ENCODE results near the gene ANO7. TPM values are rescaled to one million over a fixed set of nuclear protein-coding genes. Genes with fewer than 3 reads are reported as not detected.

Gene ANO7
- total RNA-seq, 2 experiments from 2014 or later: 0.16 to 0.46 TPM

DNA sequence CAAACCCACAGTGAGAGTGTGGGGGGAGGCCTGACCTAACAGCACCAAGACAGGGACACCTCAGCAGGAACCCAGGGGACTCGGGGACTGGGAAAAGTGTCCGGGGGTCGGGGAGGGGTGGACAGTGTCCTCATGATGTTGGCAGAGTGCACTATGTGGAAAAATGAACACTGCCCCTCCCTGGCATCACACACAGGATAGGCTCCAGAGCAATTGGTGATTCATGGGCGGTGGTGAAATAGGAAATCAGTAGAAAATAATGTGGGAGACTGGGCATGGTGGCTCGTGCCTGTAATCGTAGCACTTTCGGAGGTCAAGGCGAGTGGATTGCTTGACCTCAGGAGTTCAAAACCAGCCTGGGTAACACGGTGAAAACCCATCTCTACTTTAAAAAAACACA is 3.6 kb upstream of the ANO7 start:
- ChIA-PET POLR2A (no interaction called here), CTCF (ENCODE audit: unreplicated experiment) (no interaction called here)
- no peak overlapping the region for H2AFZ ChIP-seq (ENCODE audit: low read length)
- no peaks in the 10 kb centered on the region for H3K9me3 ChIP-seq (ENCODE audit: low read length)
- TF ChIP-seq, protein P1, sequence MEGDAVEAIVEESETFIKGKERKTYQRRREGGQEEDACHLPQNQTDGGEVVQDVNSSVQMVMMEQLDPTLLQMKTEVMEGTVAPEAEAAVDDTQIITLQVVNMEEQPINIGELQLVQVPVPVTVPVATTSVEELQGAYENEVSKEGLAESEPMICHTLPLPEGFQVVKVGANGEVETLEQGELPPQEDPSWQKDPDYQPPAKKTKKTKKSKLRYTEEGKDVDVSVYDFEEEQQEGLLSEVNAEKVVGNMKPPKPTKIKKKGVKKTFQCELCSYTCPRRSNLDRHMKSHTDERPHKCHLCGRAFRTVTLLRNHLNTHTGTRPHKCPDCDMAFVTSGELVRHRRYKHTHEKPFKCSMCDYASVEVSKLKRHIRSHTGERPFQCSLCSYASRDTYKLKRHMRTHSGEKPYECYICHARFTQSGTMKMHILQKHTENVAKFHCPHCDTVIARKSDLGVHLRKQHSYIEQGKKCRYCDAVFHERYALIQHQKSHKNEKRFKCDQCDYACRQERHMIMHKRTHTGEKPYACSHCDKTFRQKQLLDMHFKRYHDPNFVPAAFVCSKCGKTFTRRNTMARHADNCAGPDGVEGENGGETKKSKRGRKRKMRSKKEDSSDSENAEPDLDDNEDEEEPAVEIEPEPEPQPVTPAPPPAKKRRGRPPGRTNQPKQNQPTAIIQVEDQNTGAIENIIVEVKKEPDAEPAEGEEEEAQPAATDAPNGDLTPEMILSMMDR (conservative IDR thresholded peaks at IDR 0.05; ENCODE audit: low read length): no peak
- H3K9me2 ChIP-seq (ENCODE audit: insufficient read depth, low read length): no peaks in the 10 kb centered on the region
- DNase-seq (ENCODE audit: low spot score): no peak
- no peak overlapping the region for H3K27ac ChIP-seq (ENCODE audit: low read depth, low read length, poor library complexity, severe bottlenecking)
- H3K79me2 ChIP-seq (ENCODE audit: insufficient read depth, low read depth, low read length): no peaks in the 10 kb centered on the region
- BruUV-seq (replicated peaks): no TSS peak
- no peak overlapping the region for H3K4me3 ChIP-seq (ENCODE audit: low read depth, low read length, poor library complexity, severe bottlenecking)
- H3K36me3 ChIP-seq (ENCODE audit: insufficient read depth, low read length): no peaks in the 10 kb centered on the region
- H4K20me1 ChIP-seq (ENCODE audit: insufficient read depth, low read length): no peaks in the 10 kb centered on the region
- intact Hi-C loops (cut with micrococcal nuclease; ENCODE audit: unreplicated experiment): no loop called here
- H3K4me1 ChIP-seq (ENCODE audit: insufficient read depth, low read length, poor library complexity, severe bottlenecking): peaks cover 13% of the 10 kb centered on the region
- no peak overlapping the region for H3K4me2 ChIP-seq (ENCODE audit: low read length)

DNA sequence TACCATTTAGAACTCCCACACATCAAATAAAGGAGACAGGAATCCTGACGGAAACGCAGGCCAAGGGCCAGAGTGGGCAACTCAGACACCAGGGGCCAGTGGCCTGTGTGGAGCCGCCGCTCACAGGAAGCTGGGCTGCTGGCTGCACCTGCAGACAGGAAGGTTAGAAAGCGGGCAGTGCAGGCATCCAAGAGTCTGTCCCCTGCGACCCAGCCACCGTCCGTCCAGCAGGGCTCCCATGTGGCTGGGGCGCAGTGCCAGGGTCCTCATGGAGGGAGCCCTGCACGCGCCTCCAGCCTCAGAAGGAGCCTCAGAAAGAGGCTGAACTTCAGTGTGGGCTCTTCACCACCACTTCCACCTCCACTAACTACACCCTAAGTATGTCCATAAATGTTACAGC is 2.5 kb upstream of the ANO7 start:
- no peaks in the 10 kb centered on the region for H3K9me3 ChIP-seq (ENCODE audit: low read length)
- no peaks in the 10 kb centered on the region for H3K9me2 ChIP-seq (ENCODE audit: insufficient read depth, low read length)
- no peak overlapping the region for H3K4me2 ChIP-seq (ENCODE audit: low read length)
- no peak for TF ChIP-seq EZH2phosphoT487 (IDR thresholded peaks at IDR 0.05; ENCODE audit: borderline replicate concordance, low read depth, low read length)
- TF ChIP-seq, protein P1 (conservative IDR thresholded peaks at IDR 0.05; ENCODE audit: low read length): no peak
- BruUV-seq (replicated peaks): no TSS peak
- CTCF ChIA-PET (ENCODE audit: unreplicated experiment): no interaction called here
- H3K79me2 ChIP-seq (ENCODE audit: insufficient read depth, low read depth, low read length): no peaks in the 10 kb centered on the region
- no peak for DNase-seq (ENCODE audit: low spot score)
- H3K4me3 ChIP-seq (ENCODE audit: low read depth, low read length, poor library complexity, severe bottlenecking): no peak overlapping the region
- no peak overlapping the region for H2AFZ ChIP-seq (ENCODE audit: low read length)
- POLR2A ChIA-PET: no interaction called here
- H3K27ac ChIP-seq (ENCODE audit: low read depth, low read length, poor library complexity, severe bottlenecking): no peak overlapping the region
- H4K20me1 ChIP-seq (ENCODE audit: insufficient read depth, low read length): no peaks in the 10 kb centered on the region
- H3K36me3 ChIP-seq (ENCODE audit: insufficient read depth, low read length): no peaks in the 10 kb centered on the region
- intact Hi-C loops (cut with micrococcal nuclease; ENCODE audit: unreplicated experiment): no loop called here
- peaks cover 13% of the 10 kb centered on the region for H3K4me1 ChIP-seq (ENCODE audit: insufficient read depth, low read length, poor library complexity, severe bottlenecking)

DNA sequence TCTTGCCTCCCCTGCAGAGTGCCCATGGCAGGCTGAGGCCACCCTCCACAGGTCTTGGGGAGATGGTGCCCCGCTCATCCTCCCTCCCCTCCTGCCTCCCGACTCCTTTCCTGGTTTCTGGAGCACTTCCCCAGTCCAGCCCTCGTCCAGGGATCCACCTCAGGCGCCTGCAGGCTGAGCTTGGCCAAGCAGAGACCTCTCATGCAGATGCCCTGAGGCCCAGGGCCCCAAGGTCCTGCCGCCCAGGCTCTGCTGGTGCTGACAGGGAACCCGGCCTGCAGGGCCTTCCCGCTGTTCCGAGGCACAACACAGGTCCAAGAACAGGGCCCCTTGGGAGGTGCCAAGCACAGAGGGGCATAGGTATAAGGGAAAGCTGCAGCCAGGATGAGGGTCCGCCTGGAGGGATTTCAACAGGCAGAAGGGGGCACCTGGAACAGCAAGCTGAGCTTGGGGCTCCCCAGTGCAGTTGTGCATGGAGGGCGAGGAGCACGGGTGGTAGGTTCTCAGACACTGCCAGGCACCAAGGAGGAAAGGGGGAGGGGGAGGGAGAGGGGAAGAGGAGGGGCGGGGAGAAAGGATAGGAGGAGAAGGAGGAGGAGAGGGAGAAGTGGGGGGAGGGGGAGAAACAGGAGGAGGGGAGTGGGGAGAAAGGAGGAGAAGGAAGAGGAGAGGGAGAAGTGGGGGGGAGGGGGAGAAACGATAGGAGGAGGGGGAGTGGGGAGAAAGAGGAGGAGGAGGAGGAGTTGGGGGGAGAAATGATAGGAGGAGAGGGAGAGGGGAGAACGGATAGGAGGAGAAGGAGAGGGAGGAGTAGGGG is 1.2 kb upstream of the ANO7 start:
- POLR2A ChIA-PET: no interaction called here
- no peak for TF ChIP-seq EZH2phosphoT487 (IDR thresholded peaks at IDR 0.05; ENCODE audit: borderline replicate concordance, low read depth, low read length)
- TF ChIP-seq, protein P1 (conservative IDR thresholded peaks at IDR 0.05; ENCODE audit: low read length): no peak

More for the DNA sequence above, 1.2 kb upstream of the ANO7 start:
- no peak overlapping the region for H3K4me2 ChIP-seq (ENCODE audit: low read length)
- no peaks in the 10 kb centered on the region for H3K79me2 ChIP-seq (ENCODE audit: insufficient read depth, low read depth, low read length)
- peaks cover 13% of the 10 kb centered on the region for H3K4me1 ChIP-seq (ENCODE audit: insufficient read depth, low read length, poor library complexity, severe bottlenecking)
- no peaks in the 10 kb centered on the region for H3K36me3 ChIP-seq (ENCODE audit: insufficient read depth, low read length)
- intact Hi-C loops (cut with micrococcal nuclease; ENCODE audit: unreplicated experiment): no loop called here
- CTCF ChIA-PET (ENCODE audit: unreplicated experiment): interaction anchor here (0.6 kb wide), 1 partner anchor 49 kb away, joined by 12 read pairs; no protein-coding TSS in a partner anchor
- no peaks in the 10 kb centered on the region for H4K20me1 ChIP-seq (ENCODE audit: insufficient read depth, low read length)
- no peak overlapping the region for H3K27ac ChIP-seq (ENCODE audit: low read depth, low read length, poor library complexity, severe bottlenecking)
- no peak overlapping the region for H3K4me3 ChIP-seq (ENCODE audit: low read depth, low read length, poor library complexity, severe bottlenecking)
- no peaks in the 10 kb centered on the region for H3K9me2 ChIP-seq (ENCODE audit: insufficient read depth, low read length)
- DNase-seq (ENCODE audit: low spot score): no peak
- BruUV-seq (replicated peaks): no TSS peak
- no peaks in the 10 kb centered on the region for H3K9me3 ChIP-seq (ENCODE audit: low read length)
- H2AFZ ChIP-seq (ENCODE audit: low read length): no peak overlapping the region
